ENCODE data around the gene PHF21A. TPM values are rescaled to one million over a fixed set of nuclear protein-coding genes. Genes with fewer than 3 reads are reported as not detected.

PHF21A gene
- total RNA-seq, 8 experiments from 2014 or later: 10.5 to 40.2 (median 28.6) TPM

- Histone ChIP-seq H3K27ac (no peak overlapping the region), H3K4me1 (replicated peaks in 1 of 2) (peaks cover 0 to under 1% of the 10 kb centered on the region in 2 donors), H3K4me3 (no peak overlapping the region)
- ATAC-seq (replicated peaks in 6 of 8): peak in 1 of 8 experiments; percentile 38
- in situ Hi-C loops (cut with MboI; ENCODE audit: low pct_unique_long_range_greater_than_20kb in 2 of 9, low sequenced_read_pairs in 9 of 9, unreplicated experiment in 9 of 9): no loop called here
- WGBS, 10 experiments: 60 to 100% (median 82%) methylated on average over 1 to 5 of the region's 8 CpGs; no CpG with 5 or more reads in 3 of the 10 experiments
These were observed 190.2 kb downstream of the PHF21A start for GRCh38 chr11:45930951-45931570.

- peaks cover 0 to 5% of the 10 kb centered on the region in 2 donors for H3K4me1 ChIP-seq (replicated peaks in 1 of 2)
- in situ Hi-C loops (cut with MboI; ENCODE audit: low pct_unique_long_range_greater_than_20kb in 2 of 9, low sequenced_read_pairs in 9 of 9, unreplicated experiment in 9 of 9): no loop called here
- no peak overlapping the region for H3K27ac ChIP-seq
- H3K4me3 ChIP-seq: no peak overlapping the region
- WGBS, 10 experiments: 75 to 100% (median 90%) methylated on average over 1 to 5 of the region's 14 CpGs; no CpG with 5 or more reads in 4 of the 10 experiments
- peak in 3 of 8 experiments; percentile 45 to 59 (median 49) for ATAC-seq (replicated peaks in 6 of 8)
These were observed 191.0 kb downstream of the PHF21A start for GRCh38 chr11:45930031-45930794.

DNA sequence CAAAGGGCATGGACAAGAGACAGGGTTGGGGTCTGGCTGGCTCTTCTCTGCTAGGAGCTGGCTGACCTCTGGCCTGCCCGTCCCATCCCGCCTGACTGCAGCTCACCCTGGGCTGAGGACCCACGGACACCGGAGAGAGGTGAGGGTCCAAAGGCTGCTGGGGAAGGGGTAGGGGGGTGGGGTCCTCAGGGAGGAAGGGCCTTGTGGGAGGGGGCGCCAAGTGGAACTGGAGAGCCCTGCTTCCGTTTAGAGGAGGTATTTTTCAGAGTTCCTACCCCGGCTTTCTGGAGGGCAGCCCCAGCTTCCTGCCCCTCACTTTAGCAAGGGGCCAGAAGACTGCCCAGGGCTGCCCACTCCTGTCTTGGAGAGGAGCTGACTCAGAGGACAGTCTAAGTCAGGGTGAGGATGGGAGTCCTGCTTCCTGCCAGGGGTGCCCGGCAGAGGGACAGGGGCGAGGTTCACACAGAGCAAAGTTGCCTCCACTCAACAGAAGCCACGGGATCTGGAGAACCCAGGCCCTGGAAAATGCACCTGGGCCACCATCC lies 191.7 kb downstream of the PHF21A start:
- ATAC-seq (replicated peaks in 6 of 8): peak in 2 of 8 experiments; percentile 19 to 41
- WGBS, 10 experiments: 20 to 83% (median 60%) methylated on average over 1 of the region's 10 CpGs; no CpG with 5 or more reads in 7 of the 10 experiments

GRCh38 chr11:45928535-45929215 lies 192.6 kb downstream of the PHF21A start:
- in situ Hi-C loops (cut with MboI; ENCODE audit: low pct_unique_long_range_greater_than_20kb in 2 of 9, low sequenced_read_pairs in 9 of 9, unreplicated experiment in 9 of 9): no loop called here
- Histone ChIP-seq H3K4me1 (replicated peaks in 1 of 2) (peaks cover 0 to 5% of the 10 kb centered on the region in 2 donors), H3K4me3 (no peak overlapping the region), H3K27ac (no peak overlapping the region)
- 86 to 100% methylated on average over 1 to 5 of the region's 13 CpGs; no CpG with 5 or more reads in 8 of the 10 experiments for WGBS, 10 experiments
- ATAC-seq (replicated peaks in 6 of 8): peak in 2 of 8 experiments; percentile 28 to 34

More for the DNA sequence above, 191.7 kb downstream of the PHF21A start:
- H3K27ac ChIP-seq: no peak overlapping the region
- peaks cover 0 to 5% of the 10 kb centered on the region in 2 donors for H3K4me1 ChIP-seq (replicated peaks in 1 of 2)
- in situ Hi-C loops (cut with MboI; ENCODE audit: low pct_unique_long_range_greater_than_20kb in 2 of 9, low sequenced_read_pairs in 9 of 9, unreplicated experiment in 9 of 9): no loop called here
- no peak overlapping the region for H3K4me3 ChIP-seq

- 0 to 90% (median 51%) methylated on average over 1 to 10 of the region's 27 CpGs; no CpG with 5 or more reads in 6 of the 10 experiments for WGBS, 10 experiments
- H3K4me1 ChIP-seq (replicated peaks in 1 of 2): peaks cover 0 to 5% of the 10 kb centered on the region in 2 donors
- no peak for ATAC-seq (replicated peaks in 6 of 8)
These were observed 193.4 kb downstream of the PHF21A start for GRCh38 chr11:45927684-45928413.

GRCh38 chr11:45927332-45927683 lies 193.9 kb downstream of the PHF21A start:
- Histone ChIP-seq H3K4me1 (replicated peaks in 1 of 2) (peaks cover 0 to 8% of the 10 kb centered on the region in 2 donors), H3K27ac (no peak overlapping the region), H3K4me3 (no peak overlapping the region)
- in situ Hi-C loops (cut with MboI; ENCODE audit: low pct_unique_long_range_greater_than_20kb in 2 of 9, low sequenced_read_pairs in 9 of 9, unreplicated experiment in 9 of 9): no loop called here
- 40 to 100% (median 83%) methylated on average over 1 to 13 of the region's 15 CpGs; no CpG with 5 or more reads in 5 of the 10 experiments for WGBS, 10 experiments
- ATAC-seq (replicated peaks in 6 of 8): no peak

More at GRCh38 chr11:45927684-45928413, 193.4 kb downstream of the PHF21A start:
- in situ Hi-C loops (cut with MboI; ENCODE audit: low pct_unique_long_range_greater_than_20kb in 2 of 9, low sequenced_read_pairs in 9 of 9, unreplicated experiment in 9 of 9): no loop called here
- Histone ChIP-seq H3K4me3 (no peak overlapping the region), H3K27ac (no peak overlapping the region)

DNA sequence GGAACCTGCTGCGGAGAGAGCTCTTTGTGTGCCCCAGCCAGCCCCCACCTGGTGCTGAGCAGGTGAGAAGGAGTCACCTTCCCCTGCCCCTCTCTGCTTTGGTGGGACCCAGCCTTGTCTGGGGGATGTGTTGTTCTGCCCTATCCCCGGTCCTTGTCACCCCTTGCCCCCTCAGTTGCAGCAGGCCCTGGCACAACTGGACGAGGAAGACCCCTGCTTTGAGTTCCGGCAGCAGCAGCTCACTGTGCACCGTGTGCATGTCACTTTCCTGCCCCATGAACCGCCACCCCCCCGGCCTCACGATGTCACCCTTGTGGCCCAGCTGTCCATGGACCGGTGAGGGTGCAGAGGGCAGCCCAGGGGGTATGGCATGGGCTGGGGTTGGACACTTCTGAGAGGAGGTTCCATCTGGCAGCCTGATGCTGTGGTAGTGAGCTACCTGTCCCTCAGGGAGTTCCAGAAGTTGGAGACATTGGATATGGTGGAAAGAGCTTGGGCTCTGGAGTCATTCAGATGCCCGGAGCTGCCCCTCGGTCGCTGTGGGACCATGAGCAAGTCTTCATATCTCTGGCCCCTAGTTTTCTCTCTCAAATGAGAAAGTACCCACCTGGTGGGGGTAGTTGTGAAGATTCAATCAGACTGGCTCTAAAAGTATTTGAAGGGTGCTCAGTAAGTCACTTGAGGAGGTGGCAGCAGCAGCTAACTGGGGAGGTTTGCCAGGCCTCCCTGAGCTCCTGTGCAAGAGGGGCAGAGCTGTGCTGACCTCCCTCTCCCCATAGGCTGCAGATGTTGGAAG lies 194.5 kb downstream of the PHF21A start:
- no peak overlapping the region for H3K4me3 ChIP-seq
- no peak overlapping the region for H3K27ac ChIP-seq
- H3K4me1 ChIP-seq (replicated peaks in 1 of 2): peaks cover 0 to 13% of the 10 kb centered on the region in 2 donors
- in situ Hi-C loops (cut with MboI; ENCODE audit: low pct_unique_long_range_greater_than_20kb in 2 of 9, low sequenced_read_pairs in 9 of 9, unreplicated experiment in 9 of 9): no loop called here
- no peak for ATAC-seq (replicated peaks in 6 of 8)
- 80 to 100% (median 85%) methylated on average over 1 to 3 of the region's 12 CpGs; no CpG with 5 or more reads in 6 of the 10 experiments for WGBS, 10 experiments

DNA sequence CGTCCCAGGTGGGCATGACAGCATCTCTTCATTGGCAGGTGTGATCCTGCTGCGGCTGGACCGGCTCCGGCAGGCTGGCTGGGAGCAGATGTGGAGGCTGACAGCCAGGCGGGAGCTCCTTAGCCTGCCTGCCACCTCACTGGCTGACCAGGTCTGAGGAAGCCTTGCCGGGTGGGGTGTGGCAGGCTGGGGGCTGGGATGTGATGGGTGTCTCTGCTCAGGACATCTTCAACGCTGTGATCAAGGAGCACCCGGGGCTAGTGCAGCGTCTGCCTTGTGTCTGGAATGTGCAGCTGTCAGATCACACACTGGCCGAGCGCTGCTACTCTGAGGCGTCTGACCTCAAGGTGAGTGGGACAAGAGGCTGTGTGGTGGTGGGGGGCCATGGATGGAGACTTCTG lies 195.3 kb downstream of the PHF21A start:
- peak in 5 of 8 experiments; percentile 20 to 59 (median 58) for ATAC-seq (replicated peaks in 6 of 8)
- no peak overlapping the region for H3K4me3 ChIP-seq

DNA sequence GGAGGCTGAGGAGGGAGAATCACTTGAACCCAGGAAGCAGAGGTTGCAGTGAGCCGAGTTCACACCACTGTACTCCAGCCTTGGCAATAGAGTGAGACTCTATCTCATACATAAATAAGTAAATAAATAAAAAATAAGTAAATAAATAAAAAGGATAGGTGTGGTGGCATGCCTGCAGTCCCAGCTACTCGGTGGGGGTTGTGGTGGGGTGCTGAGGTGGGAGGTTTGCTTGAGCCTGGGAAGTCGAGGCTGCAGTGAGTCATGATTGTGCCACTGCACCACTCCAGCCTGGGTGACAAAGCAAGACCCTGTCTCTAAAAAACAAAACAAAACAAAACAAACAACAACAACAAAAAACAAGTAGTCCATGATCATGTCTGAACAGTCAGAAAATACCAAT lies 195.7 kb downstream of the PHF21A start:
- Histone ChIP-seq H3K27ac (no peak overlapping the region), H3K4me1 (replicated peaks in 1 of 2) (peaks cover 0 to 19% of the 10 kb centered on the region in 2 donors), H3K4me3 (no peak overlapping the region)
- in situ Hi-C loops (cut with MboI; ENCODE audit: low pct_unique_long_range_greater_than_20kb in 2 of 9, low sequenced_read_pairs in 9 of 9, unreplicated experiment in 9 of 9): no loop called here
- 0 to 100% (median 58%) methylated on average over 1 to 3 of the region's 3 CpGs; no CpG with 5 or more reads in 4 of the 10 experiments for WGBS, 10 experiments
- ATAC-seq (replicated peaks in 6 of 8): no peak

More for the DNA sequence above, 195.3 kb downstream of the PHF21A start:
- 13 to 68% (median 29%) methylated on average over 3 to 8 of the region's 12 CpGs; no CpG with 5 or more reads in 6 of the 10 experiments for WGBS, 10 experiments
- no peak overlapping the region for H3K27ac ChIP-seq
- in situ Hi-C loops (cut with MboI; ENCODE audit: low pct_unique_long_range_greater_than_20kb in 2 of 9, low sequenced_read_pairs in 9 of 9, unreplicated experiment in 9 of 9): no loop called here
- peaks cover 0 to 19% of the 10 kb centered on the region in 2 donors for H3K4me1 ChIP-seq (replicated peaks in 1 of 2)

DNA sequence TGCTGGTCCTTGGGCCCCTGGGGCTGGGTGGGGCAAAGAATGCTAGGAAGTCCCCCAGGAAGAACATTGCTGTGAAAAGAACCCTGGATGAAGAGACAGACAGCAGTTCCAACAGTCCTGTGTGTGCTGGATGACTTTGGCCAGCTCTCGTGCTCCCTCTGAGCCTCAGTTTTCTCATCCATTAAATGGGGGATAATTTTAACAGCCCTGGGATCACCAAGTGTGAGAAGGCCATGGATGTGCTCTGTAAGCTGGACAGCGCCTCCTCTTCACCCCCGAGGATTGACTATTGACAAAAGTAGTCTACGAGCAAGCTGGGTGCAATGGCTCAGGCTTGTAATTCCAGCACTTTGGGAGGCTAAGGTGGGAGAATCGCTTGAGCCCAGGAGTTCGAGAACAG lies 196.3 kb downstream of the PHF21A start:
- ATAC-seq (replicated peaks in 6 of 8): no peak
- 79 to 100% (median 84%) methylated on average over 2 to 5 of the region's 6 CpGs; no CpG with 5 or more reads in 4 of the 10 experiments for WGBS, 10 experiments
- Histone ChIP-seq H3K4me1 (replicated peaks in 1 of 2) (peaks cover 0 to 19% of the 10 kb centered on the region in 2 donors), H3K27ac (no peak overlapping the region), H3K4me3 (no peak overlapping the region)
- in situ Hi-C loops (cut with MboI; ENCODE audit: low pct_unique_long_range_greater_than_20kb in 2 of 9, low sequenced_read_pairs in 9 of 9, unreplicated experiment in 9 of 9): no loop called here

- peaks cover 0 to 19% of the 10 kb centered on the region in 2 donors for H3K4me1 ChIP-seq (replicated peaks in 1 of 2)
- H3K27ac ChIP-seq: no peak overlapping the region
- in situ Hi-C loops (cut with MboI; ENCODE audit: low pct_unique_long_range_greater_than_20kb in 2 of 9, low sequenced_read_pairs in 9 of 9, unreplicated experiment in 9 of 9): no loop called here
- WGBS, 10 experiments: 20 to 100% (median 82%) methylated on average over 1 to 5 of the region's 22 CpGs; no CpG with 5 or more reads in 6 of the 10 experiments
- H3K4me3 ChIP-seq: no peak overlapping the region
- ATAC-seq (replicated peaks in 6 of 8): no peak
These were observed 197.0 kb downstream of the PHF21A start for GRCh38 chr11:45924036-45924915.

All from motor neuron (in vitro differentiated cells).